GM13977 (cell line): ENCODE data around the gene ZNF512.
A peak's percentile ranks its signal among the peaks of the same experiment; 100 is the strongest.
"Not testable (repeated sequence)": the region's sequence is repeated elsewhere in the genome, so short reads cannot be mapped to it uniquely, and the experiment has no call there.

Experiments
- DNase-seq: peaks from one replicate; pipeline ENCODE4 v3.0.0; 2012; ENCODE audit warnings: low spot score
- in situ Hi-C: fragments of 300-500 bp; cut with MboI; formaldehyde crosslinking; loops from one replicate; pipeline ENCODE4 v1.12.0; 2022; ENCODE audit warnings: low sequenced_read_pairs, low pct_unique_long_range_greater_than_20kb, mixed read lengths, inconsistent platforms; ENCODE audit not compliant: unreplicated experiment
- TF ChIP-seq, protein P1 (sequence below): IDR thresholded peaks from 2 replicates; pipeline ENCODE4 v1.5.1; 2012; ENCODE audit warnings: mild to moderate bottlenecking, control low read depth; ENCODE audit not compliant: insufficient read depth; ENCODE audit errors: extremely low read depth, missing control alignments

Gene ZNF512

GRCh38 chr2:27622921-27623384 lies 40.1 kb downstream of the ZNF512 start:
- TF ChIP-seq, protein P1, sequence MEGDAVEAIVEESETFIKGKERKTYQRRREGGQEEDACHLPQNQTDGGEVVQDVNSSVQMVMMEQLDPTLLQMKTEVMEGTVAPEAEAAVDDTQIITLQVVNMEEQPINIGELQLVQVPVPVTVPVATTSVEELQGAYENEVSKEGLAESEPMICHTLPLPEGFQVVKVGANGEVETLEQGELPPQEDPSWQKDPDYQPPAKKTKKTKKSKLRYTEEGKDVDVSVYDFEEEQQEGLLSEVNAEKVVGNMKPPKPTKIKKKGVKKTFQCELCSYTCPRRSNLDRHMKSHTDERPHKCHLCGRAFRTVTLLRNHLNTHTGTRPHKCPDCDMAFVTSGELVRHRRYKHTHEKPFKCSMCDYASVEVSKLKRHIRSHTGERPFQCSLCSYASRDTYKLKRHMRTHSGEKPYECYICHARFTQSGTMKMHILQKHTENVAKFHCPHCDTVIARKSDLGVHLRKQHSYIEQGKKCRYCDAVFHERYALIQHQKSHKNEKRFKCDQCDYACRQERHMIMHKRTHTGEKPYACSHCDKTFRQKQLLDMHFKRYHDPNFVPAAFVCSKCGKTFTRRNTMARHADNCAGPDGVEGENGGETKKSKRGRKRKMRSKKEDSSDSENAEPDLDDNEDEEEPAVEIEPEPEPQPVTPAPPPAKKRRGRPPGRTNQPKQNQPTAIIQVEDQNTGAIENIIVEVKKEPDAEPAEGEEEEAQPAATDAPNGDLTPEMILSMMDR = no peak
- DNase-seq = no peak
- in situ Hi-C loops = no loop called here

DNA sequence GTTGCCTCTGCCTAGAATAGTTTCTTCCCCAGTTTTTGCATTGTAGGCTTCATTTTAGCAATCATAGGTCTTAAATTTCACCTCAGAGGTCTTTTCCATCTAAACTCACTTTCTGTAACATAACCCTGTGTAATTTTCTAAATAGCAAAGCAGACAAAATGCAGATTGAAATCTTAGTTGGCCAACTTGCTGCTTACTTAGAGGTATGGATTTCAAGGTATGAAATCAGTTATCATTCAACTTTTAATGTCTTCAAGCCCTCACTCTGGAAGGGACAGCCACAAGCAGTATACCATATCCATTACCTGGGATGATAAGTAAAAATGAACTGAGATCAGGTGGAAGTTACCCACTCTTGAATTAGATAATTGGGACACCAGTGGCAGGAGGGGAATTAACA lies 42.1 kb downstream of the ZNF512 start:
- in situ Hi-C loops = no loop called here

DNA sequence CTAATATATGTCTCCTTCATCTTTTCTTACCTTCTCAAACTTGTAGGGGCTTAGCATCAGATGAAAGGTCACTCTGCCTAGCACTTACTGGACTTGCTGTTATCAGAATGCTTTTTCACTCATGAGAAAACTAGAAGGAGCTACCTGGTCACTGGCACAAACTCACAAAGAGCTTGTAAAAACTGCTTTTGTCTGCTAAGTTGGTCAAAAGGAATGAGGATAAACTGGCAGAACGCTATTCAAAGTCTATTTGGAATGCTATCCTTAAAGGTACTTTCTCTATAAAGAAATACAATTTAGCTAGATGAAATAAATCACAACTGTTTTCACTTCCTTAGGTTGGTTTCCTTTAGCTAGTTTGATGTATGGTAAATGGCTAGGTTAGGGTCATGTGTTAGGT lies 43.5 kb downstream of the ZNF512 start:
- DNase-seq, in situ Hi-C loops: not testable (repeated sequence)

More for the DNA sequence above, 42.1 kb downstream of the ZNF512 start:
- DNase-seq = no peak
- TF ChIP-seq, protein P1 = no peak

DNA sequence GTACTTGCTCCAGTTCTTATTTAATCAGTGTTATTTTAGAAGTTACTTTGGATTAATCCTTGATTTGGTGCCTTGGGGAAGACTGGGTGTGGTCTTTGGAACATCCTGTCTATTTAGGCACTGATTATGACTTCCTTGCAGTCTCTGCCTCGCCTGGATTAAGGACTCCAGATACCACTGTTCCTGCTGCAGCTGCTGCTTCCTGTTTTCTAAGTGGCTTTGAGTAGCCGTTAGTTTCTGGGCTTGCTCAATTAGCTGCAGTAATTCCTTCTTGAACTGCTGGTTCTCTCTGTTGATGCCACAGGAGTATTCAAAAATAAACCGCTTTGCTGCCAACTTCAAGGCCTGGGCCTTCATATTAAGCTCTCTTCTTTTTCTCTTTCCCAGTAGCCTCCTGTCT lies 44.1 kb downstream of the ZNF512 start:
- not testable (repeated sequence) for DNase-seq

GRCh38 chr2:27627963-27628766 lies 45.3 kb downstream of the ZNF512 start:
- TF ChIP-seq, protein P1 = no peak
- no peak for DNase-seq
- in situ Hi-C loops = no loop called here

More for the DNA sequence above, 44.1 kb downstream of the ZNF512 start:
- in situ Hi-C loops = not testable (repeated sequence)

DNA sequence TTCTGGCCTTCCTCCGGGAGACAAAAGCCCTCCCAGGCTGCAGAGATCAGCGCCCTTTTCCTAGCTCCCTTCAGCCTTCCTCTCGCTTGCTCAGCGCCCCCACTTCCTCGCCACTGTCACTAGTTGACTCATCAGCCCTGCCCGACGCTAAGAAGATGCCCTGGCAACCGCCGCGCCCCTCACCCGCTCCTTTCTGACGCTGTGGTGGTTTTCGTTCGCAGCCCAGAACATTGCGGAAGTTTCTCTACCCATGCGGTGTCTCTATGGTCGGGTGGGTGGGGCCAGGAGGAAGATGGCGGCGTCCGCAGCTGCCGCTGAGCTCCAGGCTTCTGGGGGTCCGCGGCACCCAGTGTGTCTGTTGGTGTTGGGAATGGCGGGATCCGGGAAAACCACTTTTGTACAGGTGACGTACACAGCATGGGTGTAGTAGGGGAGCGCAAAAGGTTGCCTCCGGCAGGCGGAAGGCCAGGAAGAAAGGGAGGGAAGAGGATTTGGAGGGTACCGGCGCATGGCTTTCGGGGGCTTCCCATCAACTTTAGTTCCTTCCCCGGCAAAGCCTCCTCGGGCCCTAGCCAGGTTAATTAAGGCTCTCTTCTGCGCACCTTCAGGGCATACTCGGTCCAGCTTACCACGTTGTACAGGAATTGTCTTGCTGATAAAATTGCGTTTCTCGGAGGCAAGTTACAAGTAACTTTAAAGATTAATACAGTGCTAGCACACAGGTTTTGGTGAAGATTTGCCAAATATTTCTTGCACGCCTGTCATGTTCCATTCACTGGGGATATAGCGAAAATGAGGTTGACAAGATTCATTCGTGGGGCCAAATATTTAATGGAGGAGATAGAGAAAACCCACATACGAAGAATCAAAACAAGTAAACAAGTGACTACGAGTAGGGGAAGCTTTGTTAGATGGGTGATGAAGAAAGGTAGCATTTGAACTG lies 46.2 kb downstream of the ZNF512 start, which contains the start of the genes CCDC121 and GPN1:
TSS of gene CCDC121 (minus strand) at position 246 of the 943 bp plus-strand sequence. CDS start 1,213 bp downstream, outside the sequence.
TSS of gene GPN1 (plus strand) at position 284 of the 943 bp plus-strand sequence. CDS start at position 293, 9 bp downstream.
- in situ Hi-C loops = no loop called here
- DNase-seq = peak; percentile 87
- TF ChIP-seq, protein P1 = no peak

DNA sequence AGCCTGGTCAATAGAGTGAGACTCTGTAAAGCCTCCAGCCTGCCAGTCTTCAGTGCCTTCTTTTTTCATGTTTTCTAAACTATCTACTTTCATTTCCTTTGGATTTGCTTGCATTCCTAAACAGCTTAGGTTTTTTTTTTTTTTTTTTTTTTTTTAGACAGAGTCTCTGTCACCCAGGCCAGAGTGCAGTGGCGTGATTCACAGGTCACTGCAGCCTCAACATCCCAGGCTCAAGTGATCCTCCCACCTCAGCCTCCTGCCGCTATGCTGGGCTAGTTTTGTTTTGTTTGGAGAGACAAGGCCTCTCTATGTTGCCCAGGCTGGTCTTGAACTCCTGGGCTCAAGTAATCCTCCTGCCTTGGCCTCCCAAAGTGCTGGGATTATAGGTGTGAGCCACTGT lies 47.4 kb downstream of the ZNF512 start:
- in situ Hi-C loops, DNase-seq: not testable (repeated sequence)

DNA sequence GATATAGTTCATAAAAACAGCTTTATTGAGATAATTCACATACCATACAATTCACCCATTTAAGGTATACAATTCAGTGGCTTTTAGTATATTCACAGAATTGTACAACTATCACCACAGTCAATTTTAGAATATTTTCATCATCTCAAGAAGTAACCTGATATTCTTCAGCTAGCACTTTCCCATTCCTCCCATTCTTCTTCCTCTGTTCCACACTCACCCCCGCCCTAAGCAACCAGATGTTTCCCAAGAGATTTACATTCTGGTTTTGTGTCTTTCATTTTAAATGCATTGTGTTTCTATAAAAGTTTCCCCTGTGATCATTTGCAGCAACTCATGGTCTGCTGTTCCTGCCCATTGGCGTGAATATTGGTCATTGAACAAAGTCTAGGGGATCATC lies 51.4 kb downstream of the ZNF512 start:
- DNase-seq = no peak
- TF ChIP-seq, protein P1 = no peak
- in situ Hi-C loops = no loop called here
